Osteoblast (primary cell): ENCODE results near the gene AGO1. TPM values are rescaled to one million over a fixed set of nuclear protein-coding genes. Genes with fewer than 3 reads are reported as not detected.
A peak's percentile ranks its signal among the peaks of the same experiment; 100 is the strongest.

Experiments used
- DNase-seq: peaks from one replicate; pipeline ENCODE4 v3.0.0; 2011; ENCODE audit warnings: low spot score, mixed read lengths; ENCODE audit not compliant: insufficient read length; ENCODE audit errors: missing footprints
- H2AFZ ChIP-seq: 2 replicates; pipeline ENCODE4 v1.6.0; 2011; ENCODE audit warnings: mild to moderate bottlenecking, low read length
- H3K27ac ChIP-seq: 2 replicates; pipeline ENCODE4 v1.5.1; 2011; ENCODE audit warnings: mild to moderate bottlenecking, low read depth, low read length, moderate library complexity
- H3K27me3 ChIP-seq: 2 replicates; pipeline ENCODE4 v1.6.0; 2012; ENCODE audit warnings: mild to moderate bottlenecking, control low read depth, inconsistent platforms, low read length, moderate library complexity; ENCODE audit not compliant: insufficient read depth
- H3K36me3 ChIP-seq: 2 replicates; pipeline ENCODE4 v1.5.1; 2011; ENCODE audit warnings: mild to moderate bottlenecking, low read length, control low read depth, moderate library complexity; ENCODE audit not compliant: insufficient read depth
- H3K4me1 ChIP-seq: 2 replicates; pipeline ENCODE4 v1.5.1; 2011; ENCODE audit warnings: mild to moderate bottlenecking, low read length, control low read depth, moderate library complexity; ENCODE audit not compliant: insufficient read depth
- H3K4me2 ChIP-seq: 2 replicates; pipeline ENCODE4 v1.6.0; 2011; ENCODE audit warnings: mild to moderate bottlenecking, low read length; ENCODE audit not compliant: insufficient read depth
- H3K4me3 ChIP-seq: fragments of 200-600 bp; sonication (generic); 3 replicates; pipeline ENCODE4 v1.5.1; 2012; ENCODE audit warnings: mild to moderate bottlenecking, low read length, inconsistent platforms; ENCODE audit not compliant: insufficient read depth
- H3K79me2 ChIP-seq: 2 replicates; pipeline ENCODE4 v1.6.0; 2012; ENCODE audit warnings: mild to moderate bottlenecking, low read length, control low read depth, inconsistent platforms; ENCODE audit not compliant: insufficient read depth
- H3K9me3 ChIP-seq: 2 replicates; pipeline ENCODE4 v1.5.1; 2011; ENCODE audit warnings: low read depth, low read length, control low read depth
- H4K20me1 ChIP-seq: 2 replicates; pipeline ENCODE4 v1.6.0; 2012; ENCODE audit warnings: mild to moderate bottlenecking, low read length, control low read depth; ENCODE audit not compliant: insufficient read depth
- CTCF ChIP-seq: IDR thresholded peaks from 2 replicates; pipeline ENCODE4 v1.5.1; 2011; ENCODE audit warnings: mild to moderate bottlenecking, low read depth, low read length, moderate library complexity; ENCODE audit errors: extremely low read depth
- total RNA-seq: library from RNA; depleted of rRNA; stranded (reverse); fragments of >200 nt; gene quantifications from 2 replicates; pipeline ENCODE4 v1.2.3, GENCODE V29; 2012

The AGO1 gene
- total RNA-seq, 1 donor = 20.6 TPM

- H3K4me2 ChIP-seq = no peak overlapping the region
- H3K27ac ChIP-seq = no peak overlapping the region
- H3K36me3 ChIP-seq = no peaks in the 10 kb centered on the region
- no peaks in the 10 kb centered on the region for H3K9me3 ChIP-seq
- H3K27me3 ChIP-seq = no peaks in the 10 kb centered on the region
- no peak overlapping the region for H3K4me3 ChIP-seq
- no peaks in the 10 kb centered on the region for H3K79me2 ChIP-seq
- no peaks in the 10 kb centered on the region for H3K4me1 ChIP-seq
- no peak for TF ChIP-seq CTCF
- no peak overlapping the region for H2AFZ ChIP-seq
- DNase-seq = peak; percentile 78
- no peaks in the 10 kb centered on the region for H4K20me1 ChIP-seq
Observed at GRCh38 chr1:35876988-35877387, 6.0 kb upstream of the AGO1 start.

- Histone ChIP-seq H3K4me1 (peaks cover 4% of the 10 kb centered on the region), H3K27me3 (no peaks in the 10 kb centered on the region), H4K20me1 (peaks cover 21% of the 10 kb centered on the region), H3K36me3 (no peaks in the 10 kb centered on the region), H3K79me2 (peaks cover 29% of the 10 kb centered on the region), H3K4me3 (no peak overlapping the region), H3K27ac (no peak overlapping the region), H3K4me2 (no peak overlapping the region), H3K9me3 (no peaks in the 10 kb centered on the region), H2AFZ (no peak overlapping the region)
- TF ChIP-seq CTCF = no peak
- no peak for DNase-seq
Observed at GRCh38 chr1:35881850-35882273, 1.1 kb upstream of the AGO1 start.

- DNase-seq = no peak
- Histone ChIP-seq H3K27ac (no peak overlapping the region), H2AFZ (peak overlapping the region; percentile 79), H3K4me3 (peak overlapping the region; percentile 100), H3K79me2 (peaks cover 33% of the 10 kb centered on the region), H4K20me1 (peaks cover 26% of the 10 kb centered on the region), H3K4me2 (peak overlapping the region; percentile 78), H3K4me1 (peaks cover 4% of the 10 kb centered on the region), H3K27me3 (no peaks in the 10 kb centered on the region), H3K9me3 (no peaks in the 10 kb centered on the region), H3K36me3 (no peaks in the 10 kb centered on the region)
- no peak for TF ChIP-seq CTCF
Observed at GRCh38 chr1:35882586-35882944, 444 bp upstream of the AGO1 start.

DNA sequence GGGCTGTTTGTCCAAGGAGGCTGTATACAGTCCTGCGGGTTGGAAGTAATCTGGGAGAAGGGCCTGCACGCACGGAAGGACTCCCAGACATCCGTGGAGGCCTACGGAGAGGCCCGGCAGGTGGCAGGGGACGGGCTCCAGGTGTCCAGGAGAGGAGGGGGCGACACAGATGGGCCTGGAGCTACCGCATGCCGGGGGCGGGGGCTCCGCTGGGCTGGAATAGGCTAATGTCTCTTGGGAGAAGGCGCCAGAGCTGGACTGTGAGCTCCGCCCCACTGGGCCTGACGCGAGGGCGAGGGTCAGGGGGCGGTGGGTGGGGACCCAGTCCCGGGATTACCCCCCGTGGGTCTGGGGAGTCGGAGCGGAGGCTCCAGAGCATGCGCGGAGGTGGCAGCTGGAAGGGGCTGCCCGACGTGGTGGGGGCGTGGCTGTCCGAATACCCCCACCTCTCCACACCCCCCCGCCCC is 659 bp downstream of the AGO1 start:
- Histone ChIP-seq H3K27ac (peak overlapping the region; percentile 66), H3K36me3 (no peaks in the 10 kb centered on the region)
- DNase-seq = peak; percentile 82

More for the DNA sequence above, 659 bp downstream of the AGO1 start:
- Histone ChIP-seq H3K4me3 (peak overlapping the region; percentile 100), H3K4me2 (peak overlapping the region; percentile 97), H2AFZ (peak overlapping the region; percentile 93), H3K27me3 (no peaks in the 10 kb centered on the region), H3K79me2 (peaks cover 33% of the 10 kb centered on the region), H3K9me3 (no peaks in the 10 kb centered on the region), H4K20me1 (peaks cover 31% of the 10 kb centered on the region), H3K4me1 (peaks cover 4% of the 10 kb centered on the region)
- TF ChIP-seq CTCF = no peak
